Panc1 (cell line): ENCODE data around the gene CASP3.

ENCODE experiments used
- CTCF ChIP-seq: fragments of 450-650 bp; IDR thresholded peaks from 2 replicates; pipeline ENCODE4 v1.5.1; 2017; ENCODE audit warnings: mild to moderate bottlenecking
- POLR2AphosphoS5 ChIP-seq: IDR thresholded peaks from 2 replicates; pipeline ENCODE4 v1.6.1; 2012; ENCODE audit warnings: mild to moderate bottlenecking, low read depth, low read length, moderate library complexity

- TF ChIP-seq POLR2AphosphoS5 (no peak), CTCF (no peak)
These were observed 23.5 kb upstream of the CASP3 start for GRCh38 chr4:184672741-184673140.
